Keratinocyte (primary cell): ENCODE data around the gene HLA-F.

Source experiments
- CTCF ChIP-seq, 3 experiments: IDR thresholded peaks in 1 of 3; conservative IDR thresholded peaks in 1 of 3; optimal IDR thresholded peaks in 1 of 3; 2 replicates in 2 of 3; 3 replicates in 1 of 3; pipeline versions ENCODE3 to v1.5.1; 2011; ENCODE audit warnings: low read length in 3 of 3, mild to moderate bottlenecking in 3 of 3, moderate library complexity in 2 of 3, control low read depth in 1 of 3, inconsistent platforms in 1 of 3; ENCODE audit not compliant: insufficient read depth in 2 of 3; ENCODE audit errors: extremely low read depth in 1 of 3
- EZH2 ChIP-seq: IDR thresholded peaks from one replicate; pipeline ENCODE4 v1.6.1; 2012; ENCODE audit warnings: inconsistent platforms, mild to moderate bottlenecking, low read length, moderate library complexity

GRCh38 chr6:29726001-29726400, 2.8 kb downstream of the HLA-F start:
- no peak for TF ChIP-seq EZH2
- no peak for TF ChIP-seq CTCF (optimal IDR thresholded peaks at IDR 0.05 in 1 of 3, IDR thresholded peaks at IDR 0.05 in 1 of 3, conservative IDR thresholded peaks at IDR 0.05 in 1 of 3; ENCODE audit: extremely low read depth in 1 of 3, insufficient read depth in 2 of 3, low read length in 3 of 3)
